ENCODE measurements around the gene FAM120B.

DNA sequence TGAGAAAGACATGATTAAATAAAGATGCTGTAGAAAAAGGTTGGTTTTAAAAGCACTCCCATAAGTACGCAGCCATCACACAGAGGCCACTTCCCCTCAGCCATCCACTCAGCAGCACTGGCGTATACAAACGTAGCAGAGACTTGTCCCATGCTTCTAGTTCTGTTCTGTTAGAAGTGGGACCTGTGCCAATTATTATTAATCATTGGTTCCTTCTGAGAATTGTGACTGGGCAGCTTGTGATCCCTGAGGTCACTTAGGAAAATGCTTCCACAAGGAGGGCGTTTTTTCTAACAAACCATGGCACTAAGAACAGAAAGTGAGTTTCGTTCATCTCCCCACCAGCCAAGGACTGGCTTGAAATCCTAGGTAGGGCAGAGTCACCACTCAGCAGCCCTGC is 53.9 kb downstream of the FAM120B start:
- TF ChIP-seq, protein P1, sequence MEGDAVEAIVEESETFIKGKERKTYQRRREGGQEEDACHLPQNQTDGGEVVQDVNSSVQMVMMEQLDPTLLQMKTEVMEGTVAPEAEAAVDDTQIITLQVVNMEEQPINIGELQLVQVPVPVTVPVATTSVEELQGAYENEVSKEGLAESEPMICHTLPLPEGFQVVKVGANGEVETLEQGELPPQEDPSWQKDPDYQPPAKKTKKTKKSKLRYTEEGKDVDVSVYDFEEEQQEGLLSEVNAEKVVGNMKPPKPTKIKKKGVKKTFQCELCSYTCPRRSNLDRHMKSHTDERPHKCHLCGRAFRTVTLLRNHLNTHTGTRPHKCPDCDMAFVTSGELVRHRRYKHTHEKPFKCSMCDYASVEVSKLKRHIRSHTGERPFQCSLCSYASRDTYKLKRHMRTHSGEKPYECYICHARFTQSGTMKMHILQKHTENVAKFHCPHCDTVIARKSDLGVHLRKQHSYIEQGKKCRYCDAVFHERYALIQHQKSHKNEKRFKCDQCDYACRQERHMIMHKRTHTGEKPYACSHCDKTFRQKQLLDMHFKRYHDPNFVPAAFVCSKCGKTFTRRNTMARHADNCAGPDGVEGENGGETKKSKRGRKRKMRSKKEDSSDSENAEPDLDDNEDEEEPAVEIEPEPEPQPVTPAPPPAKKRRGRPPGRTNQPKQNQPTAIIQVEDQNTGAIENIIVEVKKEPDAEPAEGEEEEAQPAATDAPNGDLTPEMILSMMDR (IDR thresholded peaks at IDR 0.05) = no peak
- TF ChIP-seq POLR2A (IDR thresholded peaks at IDR 0.05) = no peak
